Duodenal mucosa (tissue), 2 donors: ENCODE measurements around the gene PROX1.

ENCODE experiments used
- H3K27ac ChIP-seq: one replicate; pipeline ENCODE4 v1.7.0; 2013; ENCODE audit warnings: low read depth, low read length
- H3K27me3 ChIP-seq, 2 donors: one replicate each; pipeline ENCODE4 v1.7.0; 2013; ENCODE audit warnings: low read length in 2 of 2, control low read depth in 1 of 2; ENCODE audit not compliant: insufficient read depth in 2 of 2, control insufficient read depth in 1 of 2
- H3K36me3 ChIP-seq, 2 donors: one replicate each; pipeline ENCODE4 v1.7.0; 2013; ENCODE audit warnings: low read length in 2 of 2, control low read depth in 1 of 2; ENCODE audit not compliant: insufficient read depth in 2 of 2, control insufficient read depth in 1 of 2
- H3K4me1 ChIP-seq, 2 donors: one replicate each; pipeline ENCODE4 v1.7.0; 2013; ENCODE audit warnings: low read length in 2 of 2, control low read depth in 1 of 2; ENCODE audit not compliant: insufficient read depth in 2 of 2, control insufficient read depth in 1 of 2
- H3K4me3 ChIP-seq, 2 donors: one replicate each; pipeline ENCODE4 v1.7.0; 2013; ENCODE audit warnings: low read length in 2 of 2, low read depth in 1 of 2
- H3K9ac ChIP-seq, 2 donors: one replicate each; pipeline ENCODE4 v1.7.0; 2013; ENCODE audit warnings: low read length in 2 of 2, low read depth in 1 of 2
- H3K9me3 ChIP-seq, 2 donors: one replicate each; pipeline ENCODE4 v1.7.0; 2013; ENCODE audit warnings: low read length in 2 of 2, control low read depth in 1 of 2; ENCODE audit not compliant: control insufficient read depth in 1 of 2

PROX1 gene

DNA sequence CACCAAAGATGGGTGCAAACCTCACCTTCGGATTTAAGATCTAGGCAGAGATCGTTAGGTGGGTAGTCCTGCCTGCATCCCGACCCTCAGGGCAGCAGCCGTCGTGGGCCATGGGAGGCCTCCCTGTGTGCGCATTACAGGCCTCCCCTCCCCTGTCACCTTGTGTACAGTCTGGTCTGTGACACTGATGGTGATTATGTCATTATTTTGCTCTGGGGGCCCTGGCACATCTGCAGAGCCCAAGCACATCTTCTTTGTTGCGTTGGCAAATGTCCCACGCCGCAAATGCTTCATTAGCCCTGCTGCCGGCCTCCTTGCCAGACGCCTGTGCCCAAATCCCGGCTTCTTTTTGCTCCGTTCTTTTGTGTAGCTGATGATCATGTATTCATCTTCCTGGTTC lies 31.7 kb downstream of the PROX1 start:
- Histone ChIP-seq H3K4me3 (no peak overlapping the region), H3K9ac (no peak overlapping the region), H3K9me3 (no peaks in the 10 kb centered on the region), H3K36me3 (no peaks in the 10 kb centered on the region), H3K27me3 (no peaks in the 10 kb centered on the region), H3K4me1 (no peaks in the 10 kb centered on the region), H3K27ac (no peak overlapping the region)

GRCh38 chr1:214021321-214021720 lies 33.5 kb downstream of the PROX1 start:
- no peaks in the 10 kb centered on the region for H3K9me3 ChIP-seq
- no peak overlapping the region for H3K4me3 ChIP-seq
- H3K36me3 ChIP-seq, result no peaks in the 10 kb centered on the region
- H3K27ac ChIP-seq, result no peak overlapping the region
- no peaks in the 10 kb centered on the region for H3K4me1 ChIP-seq
- no peak overlapping the region for H3K9ac ChIP-seq
- no peaks in the 10 kb centered on the region for H3K27me3 ChIP-seq

DNA sequence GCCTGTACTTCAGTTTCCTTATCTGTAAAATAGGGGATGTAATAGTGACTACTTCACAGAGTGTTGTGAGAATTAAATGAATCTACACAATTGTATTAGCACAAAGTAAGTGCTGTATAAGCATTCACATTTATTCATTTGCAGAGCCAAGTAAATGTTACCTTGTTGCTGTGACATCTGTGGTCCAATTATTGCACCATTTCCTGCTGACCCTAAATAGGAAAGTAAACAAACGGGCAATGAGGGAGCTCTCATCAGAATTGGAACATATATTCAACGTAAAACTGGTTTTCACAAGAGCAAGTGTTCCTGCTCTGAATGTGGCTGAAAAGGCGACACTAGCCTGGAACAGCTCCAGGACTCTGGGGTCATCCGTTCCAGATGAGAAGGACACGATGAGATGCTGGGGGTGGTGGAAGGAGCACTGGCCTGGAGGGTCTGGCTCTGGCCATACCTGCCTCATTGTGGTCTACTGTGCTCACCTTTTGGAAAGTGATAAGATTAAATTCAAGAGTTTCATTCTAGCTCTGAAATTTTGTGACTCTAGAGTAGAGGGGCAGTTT lies 34.5 kb downstream of the PROX1 start:
- Histone ChIP-seq H3K4me3 (no peak overlapping the region), H3K4me1 (no peaks in the 10 kb centered on the region), H3K9ac (no peak overlapping the region), H3K9me3 (no peaks in the 10 kb centered on the region), H3K27ac (no peak overlapping the region), H3K36me3 (no peaks in the 10 kb centered on the region), H3K27me3 (no peaks in the 10 kb centered on the region)

DNA sequence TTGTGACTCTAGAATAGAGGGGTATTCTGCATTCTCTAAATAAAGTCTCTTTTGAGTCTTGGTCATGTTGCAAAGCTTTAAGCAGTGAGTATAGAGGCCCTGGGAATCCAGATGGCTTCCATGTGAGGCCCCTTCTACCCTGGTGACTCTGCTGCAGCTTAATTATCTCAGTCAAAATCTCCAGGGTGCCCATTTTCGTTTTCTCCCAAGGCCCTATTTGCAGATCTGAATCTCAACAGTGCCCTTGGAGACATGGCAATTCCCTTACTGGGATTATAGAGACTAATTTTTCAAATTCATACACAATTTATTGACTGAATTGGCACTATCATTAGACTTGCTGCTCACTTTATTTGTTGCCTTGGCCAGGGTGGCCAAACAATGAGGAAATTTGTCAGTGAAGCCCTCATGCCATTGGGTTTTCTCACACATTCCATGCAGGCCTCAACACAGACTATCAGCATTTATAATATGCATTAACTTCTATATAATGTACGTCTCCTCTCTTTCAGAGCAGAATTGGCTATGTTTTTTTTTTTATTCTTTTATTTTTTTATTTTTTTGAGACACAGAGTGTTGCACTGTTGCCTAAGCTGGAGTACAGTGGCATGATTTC lies 35.1 kb downstream of the PROX1 start:
- Histone ChIP-seq H3K27me3 (no peaks in the 10 kb centered on the region), H3K4me1 (no peaks in the 10 kb centered on the region)

DNA sequence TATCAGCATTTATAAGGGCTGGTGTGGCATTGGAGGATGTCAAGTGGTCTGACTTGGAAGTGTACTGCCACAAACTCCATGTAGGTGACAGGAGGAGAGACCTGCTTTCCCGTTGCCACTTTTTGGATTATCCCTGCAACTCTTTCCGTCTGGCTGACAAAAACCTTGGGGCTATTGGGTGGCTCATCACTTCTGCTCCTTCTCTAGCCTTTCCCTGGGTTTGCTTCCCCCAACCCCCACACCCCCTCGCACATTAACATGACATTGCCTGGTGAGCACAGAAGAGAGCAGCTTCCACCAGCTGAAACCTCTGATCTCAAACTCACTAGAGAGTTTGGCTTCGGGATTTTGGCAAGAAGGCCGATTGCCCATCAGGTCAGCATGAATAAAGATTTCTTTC lies 39.2 kb downstream of the PROX1 start:
- Histone ChIP-seq H3K36me3 (no peaks in the 10 kb centered on the region), H3K27ac (no peak overlapping the region), H3K27me3 (no peaks in the 10 kb centered on the region), H3K9ac (no peak overlapping the region), H3K4me1 (no peaks in the 10 kb centered on the region), H3K9me3 (no peaks in the 10 kb centered on the region), H3K4me3 (no peak overlapping the region)

More for the DNA sequence above, 35.1 kb downstream of the PROX1 start:
- no peak overlapping the region for H3K27ac ChIP-seq
- no peaks in the 10 kb centered on the region for H3K36me3 ChIP-seq
- no peak overlapping the region for H3K4me3 ChIP-seq
- H3K9ac ChIP-seq, result no peak overlapping the region
- H3K9me3 ChIP-seq, result no peaks in the 10 kb centered on the region

DNA sequence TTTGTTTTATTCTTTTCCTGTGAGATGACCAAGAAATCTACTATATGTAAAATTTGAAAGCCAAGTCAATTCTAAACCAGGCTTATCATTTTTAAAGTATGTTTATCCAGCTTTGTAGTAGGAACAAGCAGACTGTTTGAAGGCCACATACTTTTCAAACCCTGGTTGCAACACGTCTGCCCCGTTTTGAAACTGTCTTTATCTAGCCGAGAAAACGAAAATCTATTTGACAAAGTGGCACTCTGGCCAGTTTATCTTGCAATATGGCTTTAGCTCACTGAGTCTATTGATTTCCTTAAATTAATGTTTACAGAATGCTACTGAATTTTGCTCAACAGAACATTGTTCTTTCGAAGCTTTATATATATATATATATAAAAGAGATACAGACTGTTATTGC lies 39.7 kb downstream of the PROX1 start:
- Histone ChIP-seq H3K36me3 (no peaks in the 10 kb centered on the region), H3K27ac (no peak overlapping the region), H3K9me3 (no peaks in the 10 kb centered on the region), H3K27me3 (no peaks in the 10 kb centered on the region), H3K4me3 (no peak overlapping the region), H3K9ac (no peak overlapping the region), H3K4me1 (no peaks in the 10 kb centered on the region)

- Histone ChIP-seq H3K9ac (no peak overlapping the region), H3K9me3 (no peaks in the 10 kb centered on the region), H3K4me3 (no peak overlapping the region), H3K36me3 (no peaks in the 10 kb centered on the region), H3K27ac (no peak overlapping the region), H3K27me3 (no peaks in the 10 kb centered on the region), H3K4me1 (no peaks in the 10 kb centered on the region)
Measured at GRCh38 chr1:214028095-214028494, 40.3 kb downstream of the PROX1 start.

DNA sequence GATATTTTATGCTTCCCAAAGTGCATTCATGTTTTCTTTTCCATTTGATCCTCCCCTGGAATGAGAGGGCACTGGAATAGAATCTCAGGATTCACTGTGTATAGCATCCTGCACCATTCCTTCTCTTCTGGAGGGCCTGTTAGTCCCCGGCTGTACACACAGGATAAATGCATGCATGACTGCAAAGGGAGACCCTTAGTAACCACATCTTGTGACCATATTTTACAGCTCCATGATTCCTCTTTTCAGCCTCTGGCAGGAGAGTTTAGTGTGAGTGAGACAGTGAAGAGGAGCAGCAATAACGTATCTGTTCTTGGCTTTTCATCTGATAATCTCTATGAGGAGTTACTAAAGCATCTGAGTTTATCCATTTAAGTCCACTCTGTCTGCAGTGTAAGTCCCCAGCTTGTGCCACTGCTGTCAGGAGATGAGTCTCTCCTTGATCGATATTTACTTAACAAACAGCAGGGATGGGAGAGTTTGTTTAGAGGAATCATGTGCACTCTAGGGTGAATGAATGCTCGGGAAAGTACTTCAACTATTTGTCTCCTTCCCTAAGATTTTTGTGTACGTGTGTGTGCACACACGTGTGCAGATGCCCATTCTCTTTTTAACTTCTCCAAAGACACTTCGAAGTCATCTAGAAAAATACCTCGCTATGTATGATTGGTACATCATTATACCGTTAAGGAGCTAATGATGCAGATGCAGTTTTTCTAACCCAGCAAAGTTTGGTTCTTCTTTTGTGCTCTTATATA lies 41.1 kb downstream of the PROX1 start:
- Histone ChIP-seq H3K9ac (no peak overlapping the region), H3K36me3 (no peaks in the 10 kb centered on the region), H3K27ac (no peak overlapping the region), H3K27me3 (no peaks in the 10 kb centered on the region), H3K4me1 (no peaks in the 10 kb centered on the region), H3K4me3 (no peak overlapping the region), H3K9me3 (no peaks in the 10 kb centered on the region)

DNA sequence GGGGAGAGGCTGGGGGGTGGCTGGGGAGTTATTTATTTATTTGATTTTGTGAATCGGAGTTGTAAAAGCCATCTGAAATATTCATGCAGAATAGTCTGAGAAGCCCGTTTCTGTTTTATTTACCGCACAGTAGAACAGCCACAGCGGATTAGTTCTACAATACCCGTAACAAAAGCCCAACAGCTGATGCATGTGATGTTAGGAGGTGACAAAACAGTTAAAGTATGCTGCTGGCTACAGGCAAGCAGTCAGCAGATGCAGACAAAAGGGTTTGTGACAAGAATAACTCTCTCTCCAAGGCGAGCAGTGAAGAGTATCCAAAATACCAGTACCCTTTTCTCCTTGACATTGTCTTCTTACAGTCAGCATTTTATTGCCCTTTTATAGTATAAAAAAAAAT lies 42.0 kb downstream of the PROX1 start:
- Histone ChIP-seq H3K4me3 (no peak overlapping the region), H3K27ac (no peak overlapping the region), H3K9me3 (no peaks in the 10 kb centered on the region), H3K27me3 (no peaks in the 10 kb centered on the region), H3K4me1 (no peaks in the 10 kb centered on the region), H3K36me3 (no peaks in the 10 kb centered on the region), H3K9ac (no peak overlapping the region)

DNA sequence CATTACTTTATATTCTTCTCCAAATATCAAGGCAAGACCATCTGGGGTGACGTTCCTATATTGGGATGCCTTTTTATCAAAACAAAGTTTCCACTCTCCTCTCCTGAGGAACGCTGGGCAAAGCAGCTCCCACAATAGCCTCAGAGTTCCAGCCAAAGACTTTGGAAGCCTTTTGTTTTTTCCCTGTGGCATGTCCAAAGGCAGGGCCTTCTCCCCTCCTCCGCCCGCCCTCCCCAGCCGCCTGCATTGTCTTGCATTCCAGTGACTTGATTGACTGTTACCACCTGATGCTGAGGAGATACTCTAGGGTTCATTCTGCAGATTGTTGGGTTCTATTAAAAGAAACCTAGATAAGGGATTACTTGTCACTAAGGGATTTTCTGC lies 43.5 kb downstream of the PROX1 start:
- Histone ChIP-seq H3K9ac (no peak overlapping the region), H3K27ac (no peak overlapping the region), H3K27me3 (no peaks in the 10 kb centered on the region), H3K4me3 (no peak overlapping the region), H3K9me3 (no peaks in the 10 kb centered on the region), H3K4me1 (no peaks in the 10 kb centered on the region), H3K36me3 (no peaks in the 10 kb centered on the region)
